Vagina (tissue), 2 donors: Measurements from ENCODE around the gene SLC5A12.

Source experiments
- POLR2A ChIP-seq, 2 donors: fragments of 450-650 bp; IDR thresholded peaks; one replicate each; pipeline ENCODE4 v1.6.1; 2017; ENCODE audit warnings: antibody characterized with exemption in 2 of 2, mild to moderate bottlenecking in 2 of 2, moderate library complexity in 2 of 2
- POLR2AphosphoS5 ChIP-seq, 2 donors: sonication (generic); formaldehyde crosslinking; IDR thresholded peaks; one replicate each; pipeline ENCODE4 v1.9.0; 2017; ENCODE audit warnings: antibody characterized with exemption in 2 of 2, mild to moderate bottlenecking in 2 of 2, low read depth in 1 of 2; ENCODE audit not compliant: insufficient read depth in 1 of 2
- TF ChIP-seq, protein P1 (sequence below), 3 experiments: fragments of 450-650 bp in 2 of 3; fragments of 200-600 bp in 1 of 3; sonication (generic) in 1 of 3; IDR thresholded peaks; one replicate each; pipeline ENCODE4 v1.5.1; 2017 to 2019; ENCODE audit warnings: antibody characterized with exemption in 3 of 3, mild to moderate bottlenecking in 2 of 3, moderate library complexity in 2 of 3

DNA sequence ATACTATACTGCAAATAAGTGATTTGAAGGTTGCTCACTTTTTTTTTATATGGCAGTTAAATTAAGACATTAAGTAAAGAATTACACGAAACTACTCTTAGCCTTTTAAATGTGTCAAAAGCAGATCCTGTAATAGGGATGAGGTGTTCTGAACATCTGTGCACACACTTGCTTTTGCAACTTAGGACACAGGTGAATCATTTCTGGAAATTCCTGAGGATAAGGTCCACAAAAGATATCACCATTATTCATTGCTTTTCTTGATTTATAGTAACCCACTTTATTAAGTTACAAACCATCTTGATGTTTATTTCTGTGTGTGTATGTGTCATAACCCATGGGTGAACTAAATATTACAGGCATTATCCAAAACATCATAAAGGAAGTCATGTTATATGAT is 55.9 kb downstream of the SLC5A12 start:
- TF ChIP-seq, protein P1, sequence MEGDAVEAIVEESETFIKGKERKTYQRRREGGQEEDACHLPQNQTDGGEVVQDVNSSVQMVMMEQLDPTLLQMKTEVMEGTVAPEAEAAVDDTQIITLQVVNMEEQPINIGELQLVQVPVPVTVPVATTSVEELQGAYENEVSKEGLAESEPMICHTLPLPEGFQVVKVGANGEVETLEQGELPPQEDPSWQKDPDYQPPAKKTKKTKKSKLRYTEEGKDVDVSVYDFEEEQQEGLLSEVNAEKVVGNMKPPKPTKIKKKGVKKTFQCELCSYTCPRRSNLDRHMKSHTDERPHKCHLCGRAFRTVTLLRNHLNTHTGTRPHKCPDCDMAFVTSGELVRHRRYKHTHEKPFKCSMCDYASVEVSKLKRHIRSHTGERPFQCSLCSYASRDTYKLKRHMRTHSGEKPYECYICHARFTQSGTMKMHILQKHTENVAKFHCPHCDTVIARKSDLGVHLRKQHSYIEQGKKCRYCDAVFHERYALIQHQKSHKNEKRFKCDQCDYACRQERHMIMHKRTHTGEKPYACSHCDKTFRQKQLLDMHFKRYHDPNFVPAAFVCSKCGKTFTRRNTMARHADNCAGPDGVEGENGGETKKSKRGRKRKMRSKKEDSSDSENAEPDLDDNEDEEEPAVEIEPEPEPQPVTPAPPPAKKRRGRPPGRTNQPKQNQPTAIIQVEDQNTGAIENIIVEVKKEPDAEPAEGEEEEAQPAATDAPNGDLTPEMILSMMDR (IDR thresholded peaks at IDR 0.05): no peak
- TF ChIP-seq POLR2A (IDR thresholded peaks at IDR 0.05): no peak
- no peak for TF ChIP-seq POLR2AphosphoS5 (IDR thresholded peaks at IDR 0.05; ENCODE audit: insufficient read depth in 1 of 2, low read depth in 1 of 2)
